Stimulated activated CD4-positive, alpha-beta T cell treated with anti-CD3 and anti-CD28 coated beads, Interleukin-15, amount 100 ng/mL, for 24 hours (primary cell): ENCODE results near the gene KRT75.
A peak's percentile ranks its signal among the peaks of the same experiment; 100 is the strongest.

Source experiments
- DNase-seq: peaks from one replicate; pipeline ENCODE4 v3.0.0-alpha.2; 2020

Gene KRT75

GRCh38 chr12:52439420-52439819 is 5.2 kb upstream of the KRT75 start:
- no peak for DNase-seq

DNA sequence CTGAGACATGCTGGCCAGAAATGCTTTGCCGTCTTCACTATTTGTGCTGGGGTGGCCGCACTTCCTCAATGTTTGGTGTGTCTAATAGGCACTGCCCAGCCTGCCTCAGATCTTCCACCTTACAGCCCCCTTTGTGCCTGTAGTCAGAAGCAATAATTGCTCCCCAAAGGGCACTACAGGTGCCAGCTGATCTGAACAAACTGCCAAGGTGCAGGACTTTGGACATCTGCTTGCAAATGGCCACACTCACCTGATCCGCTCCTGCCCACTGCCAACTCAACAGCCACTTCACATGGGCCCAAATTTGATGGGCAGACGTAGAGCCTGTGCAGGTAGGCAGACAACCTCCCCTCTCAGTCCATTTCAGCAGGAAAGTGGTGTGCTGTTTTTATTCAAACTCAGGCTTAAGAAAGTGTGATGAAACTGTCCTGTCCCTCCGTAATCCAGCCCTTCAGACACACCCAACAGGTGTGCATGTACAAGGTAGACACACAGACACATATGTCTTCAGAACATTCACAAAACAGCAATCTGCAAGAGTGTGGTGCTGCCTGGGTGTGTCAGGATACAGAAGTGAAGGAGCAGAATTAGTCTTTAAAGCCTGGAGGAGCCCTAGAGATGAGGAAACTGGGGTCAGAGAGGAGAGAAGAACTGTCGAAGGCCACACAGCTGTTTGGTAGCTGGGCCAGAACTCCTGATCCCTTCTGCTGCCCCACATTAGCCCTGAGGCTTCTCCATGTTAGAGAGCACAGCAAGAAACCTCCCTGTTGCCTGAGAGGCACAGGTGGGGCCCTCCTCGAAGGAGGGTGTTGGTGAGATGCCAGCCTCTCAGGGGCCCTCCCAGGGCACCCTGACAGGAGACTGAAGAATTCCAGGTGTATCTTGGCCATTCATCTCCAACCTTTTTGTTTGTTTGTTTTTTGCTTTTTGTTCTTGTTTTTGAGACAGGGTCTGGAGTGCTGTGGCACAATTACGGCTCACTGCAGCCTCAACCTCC is 4.4 kb upstream of the KRT75 start:
- no peak for DNase-seq

GRCh38 chr12:52437508-52437907 is 3.3 kb upstream of the KRT75 start:
- no peak for DNase-seq

GRCh38 chr12:52436828-52437474 is 2.8 kb upstream of the KRT75 start:
- DNase-seq = no peak

- no peak for DNase-seq
Observed at GRCh38 chr12:52436000-52436827, 2.0 kb upstream of the KRT75 start.

DNA sequence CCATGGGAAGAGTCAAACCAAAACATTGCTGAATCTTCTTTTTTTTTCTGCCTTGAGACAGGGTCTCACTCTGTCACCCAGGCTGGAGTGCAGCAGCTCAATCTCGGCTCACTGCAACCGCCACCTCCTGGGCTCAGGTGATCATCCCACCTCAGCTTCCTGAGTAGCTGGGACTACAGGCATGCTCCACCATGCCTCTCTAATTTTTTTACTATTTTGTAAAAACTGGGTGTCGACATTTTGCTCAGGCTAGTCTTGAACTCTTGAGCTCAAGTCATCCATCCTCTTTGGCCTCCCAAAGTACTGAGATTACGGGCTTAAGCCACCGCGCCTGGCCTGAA is 1.5 kb upstream of the KRT75 start:
- DNase-seq = no peak

DNA sequence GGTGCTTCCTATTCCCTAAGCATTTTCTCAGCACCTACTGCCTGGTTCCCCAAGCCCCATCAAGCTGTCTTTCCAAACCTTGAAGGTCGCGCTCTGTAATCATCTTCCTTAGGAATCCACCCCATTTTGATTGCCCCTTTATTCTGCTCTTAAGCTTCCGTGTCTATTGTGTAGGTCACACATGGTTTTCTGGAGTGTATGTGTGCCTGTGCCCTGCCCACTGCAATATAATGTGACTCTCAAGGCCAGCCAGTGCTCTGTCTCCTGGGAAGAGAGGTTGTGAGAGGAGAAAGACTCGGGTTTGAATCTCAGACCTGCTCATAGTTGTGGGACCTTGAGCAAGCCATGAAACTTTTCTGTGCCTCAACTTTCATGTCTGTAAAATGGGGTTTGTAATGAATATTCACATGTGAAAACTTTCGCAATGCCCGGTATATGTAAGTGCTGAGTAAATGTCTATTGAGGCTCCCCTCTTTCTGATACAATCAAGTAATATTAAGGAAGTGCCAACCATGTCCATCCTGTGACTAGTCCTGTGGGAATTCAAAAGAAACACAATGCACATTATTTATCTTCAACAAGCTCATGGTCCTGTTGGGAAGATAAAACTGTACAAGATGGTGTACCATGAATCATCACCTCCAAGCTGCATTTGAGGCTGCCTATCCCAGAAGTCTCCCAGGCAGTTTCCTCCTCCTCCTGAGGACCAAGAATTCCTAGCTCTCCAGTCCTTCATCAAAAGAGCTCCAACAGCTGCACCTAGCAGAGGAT is 774 bp upstream of the KRT75 start:
- DNase-seq = no peak

- DNase-seq = no peak
Observed at GRCh38 chr12:52433501-52434080, 580 bp downstream of the KRT75 start.

DNA sequence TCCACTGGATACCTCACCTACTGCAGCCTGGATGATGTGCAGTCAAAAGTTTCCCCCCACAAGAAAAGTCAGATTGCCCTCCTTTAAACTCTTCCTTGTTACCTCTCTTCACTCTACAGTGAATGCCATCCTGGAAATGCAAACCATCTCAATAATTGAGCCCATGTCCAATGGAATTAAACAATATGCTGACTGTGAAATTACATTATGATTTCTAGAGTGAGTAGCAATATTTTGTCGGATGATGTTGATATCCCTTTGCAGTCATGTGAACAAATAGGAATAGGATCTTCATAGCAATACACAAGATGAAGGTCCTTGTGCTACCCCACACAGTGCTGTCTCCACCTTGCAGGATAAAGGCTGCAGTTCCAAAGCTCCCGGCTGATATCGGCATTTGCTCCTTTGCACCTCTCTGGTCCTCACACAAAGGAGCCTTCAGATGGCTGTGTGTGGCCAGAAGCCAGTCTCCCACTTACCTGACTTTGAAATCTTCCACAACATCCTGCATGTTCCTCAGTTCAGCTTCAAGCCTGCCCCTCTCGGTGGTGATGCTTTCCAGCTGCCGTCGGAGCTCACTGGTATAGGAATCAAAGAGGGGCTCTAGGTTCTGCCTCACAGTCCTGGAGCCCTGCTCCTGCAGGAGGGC is 1.5 kb downstream of the KRT75 start:
- no peak for DNase-seq

- peak; percentile 7 for DNase-seq
Observed at GRCh38 chr12:52428121-52428520, 6.0 kb downstream of the KRT75 start.

DNA sequence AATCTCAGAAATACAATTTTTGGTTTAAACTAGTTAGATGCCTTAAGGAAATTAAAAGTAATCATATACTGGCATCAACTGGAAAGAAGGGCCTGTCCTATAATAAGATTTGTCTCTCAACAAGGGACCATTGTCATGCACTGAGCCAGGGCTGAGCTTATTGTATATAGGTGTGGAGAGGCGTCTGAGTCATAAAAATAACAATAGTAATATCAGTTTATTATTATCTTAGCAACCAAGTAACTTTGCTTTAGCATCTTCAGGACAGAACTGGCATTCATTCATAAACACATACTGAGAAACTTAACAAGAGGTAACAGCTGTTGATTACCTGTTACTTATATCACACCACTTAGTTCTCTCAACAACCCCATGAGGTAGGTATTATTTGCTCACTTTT is 7.1 kb downstream of the KRT75 start:
- no peak for DNase-seq

- no peak for DNase-seq
Observed at GRCh38 chr12:52426034-52426433, 8.1 kb downstream of the KRT75 start.

DNA sequence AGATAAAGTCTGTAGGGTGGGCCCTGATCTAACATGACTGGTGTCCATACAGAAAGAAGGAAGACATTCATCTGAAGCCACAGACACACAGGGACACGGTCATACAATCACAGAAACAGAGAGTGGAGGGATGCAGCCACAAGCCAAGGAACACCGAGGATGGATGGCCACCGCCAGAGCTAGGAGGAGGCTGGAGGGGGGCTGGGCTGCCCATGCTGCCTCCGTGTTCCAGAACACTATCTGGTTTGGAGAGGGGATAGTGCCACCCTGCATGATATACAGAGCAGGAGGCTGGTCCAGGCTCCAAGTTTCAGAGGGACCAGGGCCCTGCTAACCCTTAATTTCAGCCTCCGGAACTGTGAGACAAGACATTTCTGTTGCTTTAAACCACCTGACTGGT is 8.7 kb downstream of the KRT75 start:
- DNase-seq = no peak

DNA sequence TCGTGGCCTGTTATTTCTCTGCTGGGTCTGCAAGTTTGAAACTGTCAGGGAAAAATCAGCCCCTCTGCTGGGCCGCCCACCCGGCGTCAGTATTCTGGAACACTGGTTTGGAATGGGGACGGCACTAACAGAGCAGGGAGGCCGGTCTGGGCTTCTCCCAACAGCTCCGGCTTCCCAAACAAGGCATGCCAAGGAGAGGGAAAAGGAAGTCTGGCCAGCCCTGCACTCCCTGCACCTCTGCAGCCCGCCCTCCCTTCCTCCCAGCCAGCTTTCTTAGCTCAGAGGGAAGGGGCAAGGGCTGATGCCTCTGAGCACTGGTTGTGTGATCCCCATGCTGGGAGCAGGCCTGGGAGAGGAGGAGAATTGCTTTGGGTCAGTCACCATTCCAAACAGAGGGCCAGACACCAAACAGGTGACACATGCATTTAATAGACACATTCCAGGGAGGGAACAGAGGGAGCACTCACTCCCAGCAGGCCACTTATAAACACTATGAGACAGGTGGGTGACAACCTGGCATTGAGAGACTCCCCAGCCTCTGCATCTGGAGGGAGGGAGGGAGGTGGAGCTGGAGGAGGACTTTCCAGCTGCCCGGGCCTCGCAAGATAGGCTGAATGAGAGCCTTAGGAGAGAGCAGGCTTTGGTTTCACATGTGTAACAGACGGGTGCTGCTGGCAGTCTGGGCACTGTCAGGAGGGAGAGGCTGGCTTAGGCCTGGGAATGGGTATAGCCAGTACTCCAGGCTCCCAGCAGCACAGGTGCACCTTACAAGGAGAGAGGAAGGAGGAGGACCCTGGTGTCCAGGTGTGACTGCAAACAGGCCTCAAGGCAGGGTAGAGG is 10.3 kb downstream of the KRT75 start:
- DNase-seq = no peak

DNA sequence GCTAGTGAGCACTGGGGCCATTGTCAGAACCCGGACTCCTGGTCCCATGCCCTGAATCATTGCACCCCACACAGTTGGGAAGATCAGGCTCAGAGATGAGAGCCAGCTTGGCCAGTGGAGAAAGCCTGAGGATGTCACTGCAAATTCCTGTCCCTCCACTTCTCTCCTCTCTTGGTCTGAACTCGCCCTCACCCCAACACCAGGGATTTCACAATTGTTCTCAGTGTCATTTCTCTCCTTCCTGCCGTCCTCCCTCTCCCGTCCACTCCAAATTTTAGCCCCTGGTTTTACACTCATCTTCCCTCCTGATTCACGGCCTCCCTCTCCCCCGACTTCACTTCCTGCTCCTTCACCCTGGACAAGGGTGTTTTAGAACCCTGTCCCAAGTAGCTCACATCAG is 11.1 kb downstream of the KRT75 start:
- DNase-seq = no peak

DNA sequence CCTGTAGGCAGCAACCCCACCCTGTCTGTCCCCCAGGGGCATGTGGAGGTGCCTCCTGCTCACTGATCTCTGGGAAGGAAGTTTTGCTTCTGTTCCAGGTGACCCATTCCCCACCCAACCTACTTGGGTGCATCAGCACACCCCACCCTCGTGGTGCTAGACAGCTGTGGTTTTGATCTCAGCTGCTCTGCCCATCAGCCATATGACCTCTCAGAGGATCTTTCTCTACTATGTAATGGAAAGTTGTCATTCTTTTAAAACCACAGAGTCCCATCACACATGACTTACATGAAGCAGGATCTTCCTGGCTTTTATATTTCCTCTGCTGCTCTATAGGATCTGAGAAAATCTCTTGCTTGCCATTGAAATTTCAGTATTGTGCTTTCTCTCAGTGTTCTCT is 14.5 kb downstream of the KRT75 start:
- DNase-seq = no peak

DNA sequence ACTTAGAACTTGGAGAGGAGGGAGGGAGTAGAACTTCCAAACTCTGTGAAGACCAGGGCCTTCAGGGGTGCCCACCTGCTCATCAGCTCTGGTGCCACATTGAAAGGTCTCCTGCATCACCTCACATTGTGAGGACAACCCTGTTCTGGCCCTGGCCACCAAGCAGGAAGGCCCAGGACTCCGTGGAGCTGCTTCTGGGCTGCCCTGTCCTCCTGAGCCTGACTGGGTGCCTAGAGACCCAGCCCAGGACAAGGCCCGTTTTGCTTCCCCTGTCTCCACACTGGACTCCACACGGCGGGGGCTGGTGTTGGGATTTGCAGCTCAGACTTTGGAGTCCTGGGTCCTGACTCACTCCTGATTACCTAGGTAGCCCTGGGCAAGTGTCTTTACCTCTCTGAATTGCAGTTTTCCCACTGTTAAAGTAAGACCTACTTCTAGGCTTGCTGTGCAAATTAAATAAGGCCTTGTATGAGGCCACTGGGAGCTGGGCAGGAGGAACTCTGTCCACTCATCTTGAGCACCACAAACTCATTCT is 15.5 kb downstream of the KRT75 start:
- DNase-seq = no peak

DNA sequence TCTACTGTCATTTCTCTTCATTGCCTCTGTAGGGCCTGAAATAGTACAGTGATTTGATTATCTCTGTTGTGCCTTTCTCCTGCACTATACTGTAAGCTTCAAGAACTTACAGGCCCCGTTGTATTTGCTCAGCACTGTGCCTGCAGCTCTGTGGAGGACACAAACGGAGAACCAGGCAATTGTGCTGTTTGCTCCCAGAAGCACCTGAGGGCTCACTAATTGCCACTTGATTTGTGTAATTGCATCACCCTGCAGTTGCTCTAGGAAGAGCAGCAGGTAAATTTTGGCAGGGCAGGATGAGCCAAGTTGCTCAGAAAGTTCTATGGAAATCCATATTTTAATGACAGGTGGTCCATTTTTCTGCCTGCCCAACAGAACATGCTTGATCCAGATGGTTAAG is 16.4 kb downstream of the KRT75 start:
- no peak for DNase-seq

GRCh38 chr12:52416795-52417194 is 17.4 kb downstream of the KRT75 start:
- no peak for DNase-seq
